K562 (cell line): Measurements from ENCODE around the gene ADCYAP1. TPM values are rescaled to one million over a fixed set of nuclear protein-coding genes. Genes with fewer than 3 reads are reported as not detected.

Experiments
- ATAC-seq: fragments of 200-7000 bp; cut with Tn5 transposase; 3 replicates; pipeline ENCODE4 v1.9.1; 2020; ENCODE audit warnings: moderate library complexity
- BruUV-seq: library from RNA; stranded (reverse); fragments of 400-500 nt; replicated peaks from 2 replicates; lab custom pipeline; 2021; lab: Mats Ljungman, UMichigan
- CTCF ChIA-PET: fragments of 300-600 bp; formaldehyde crosslinking; extraction: SDS; loops from one replicate; lab custom pipeline; 2021; ENCODE audit warnings: low intra/inter-chr PET ratio; lab: Yijun Ruan, JAX
- POLR2A ChIA-PET: fragments of 300-600, 350-650 bp; sonication (Branson Sonifier 250); formaldehyde crosslinking; extraction: SDS; loops from one replicate; lab custom pipeline; 2021; ENCODE audit warnings: antibody characterized with exemption, inconsistent platforms; lab: Yijun Ruan, JAX
- DNase-seq, 4 experiments: peaks; one replicate each; pipeline versions ENCODE4 v3.0.0 to v3.0.0-alpha.2; 2011 to 2018; ENCODE audit warnings: low spot score in 3 of 4, mixed read lengths in 3 of 4; ENCODE audit errors: extremely low read depth in 1 of 4
- FAIRE-seq: peaks from 2 replicates; lab custom pipeline; 2011; peaks lifted over from hg19 to GRCh38; lab: Jason Lieb, UNC
- H2AFZ ChIP-seq: 2 replicates; pipeline ENCODE4 v1.6.0; 2011; ENCODE audit warnings: low read depth, low read length, control low read depth, inconsistent platforms
- H3K27ac ChIP-seq: fragments of 200-600 bp; 3 replicates; pipeline ENCODE4 v1.8.0; 2011; ENCODE audit warnings: low read depth, mild to moderate bottlenecking, control low read depth, inconsistent platforms, low read length, moderate library complexity, mixed read lengths; ENCODE audit errors: extremely low read depth
- H3K27me3 ChIP-seq, 2 experiments: fragments of 300-600 bp in 1 of 2; 2 replicates in 1 of 2; 3 replicates in 1 of 2; pipeline versions ENCODE4 v1.6.0 to v1.8.0; 2011; ENCODE audit warnings: inconsistent platforms in 2 of 2, low read length in 2 of 2, mild to moderate bottlenecking in 1 of 2, mixed read lengths in 1 of 2, moderate library complexity in 1 of 2; ENCODE audit not compliant: control insufficient read depth in 2 of 2, insufficient read depth in 2 of 2
- H3K36me3 ChIP-seq: fragments of 300-600 bp; 3 replicates; pipeline ENCODE4 v1.8.0; 2011; ENCODE audit warnings: mild to moderate bottlenecking, low read length, inconsistent platforms; ENCODE audit not compliant: control insufficient read depth, insufficient read depth
- H3K4me1 ChIP-seq, 2 experiments: fragments of 200-600 bp in 1 of 2; replicated peaks in 1 of 2; 2 replicates in 1 of 2; 3 replicates in 1 of 2; pipeline versions ENCODE4 v1.5.1 to v1.8.0; 2011; ENCODE audit warnings: inconsistent platforms in 2 of 2, low read length in 2 of 2, mild to moderate bottlenecking in 1 of 2, mixed read lengths in 1 of 2, moderate library complexity in 1 of 2; ENCODE audit not compliant: control insufficient read depth in 2 of 2, insufficient read depth in 2 of 2
- H3K4me2 ChIP-seq: 2 replicates; pipeline ENCODE4 v1.6.1; 2011; ENCODE audit warnings: low read length, control low read depth, inconsistent platforms, mixed read lengths; ENCODE audit not compliant: insufficient read depth
- H3K4me3 ChIP-seq: fragments of 200-600 bp; sonication (generic), shearing (Covaris generic); 2 replicates; pipeline ENCODE4 v1.5.1; 2016; ENCODE audit warnings: control low read depth, inconsistent platforms
- H3K79me2 ChIP-seq: fragments of 200-600 bp; 3 replicates; pipeline ENCODE4 v1.8.0; 2011; ENCODE audit warnings: low read length, inconsistent platforms; ENCODE audit not compliant: control insufficient read depth, insufficient read depth
- H3K9ac ChIP-seq, 2 experiments: 2 replicates each; pipeline versions ENCODE4 v1.6.0 to v1.6.1; 2011; ENCODE audit warnings: low read depth in 2 of 2, low read length in 2 of 2, control low read depth in 1 of 2, inconsistent platforms in 1 of 2, mild to moderate bottlenecking in 1 of 2, mixed read lengths in 1 of 2; ENCODE audit not compliant: insufficient read depth in 1 of 2
- H3K9me1 ChIP-seq: one replicate; pipeline ENCODE4 v1.6.0; 2011; ENCODE audit warnings: inconsistent platforms, mild to moderate bottlenecking, low read length, moderate library complexity; ENCODE audit not compliant: control insufficient read depth, insufficient read depth
- H3K9me3 ChIP-seq: replicated peaks from 2 replicates; pipeline ENCODE4 v1.5.1; 2011; ENCODE audit warnings: low read depth, low read length, inconsistent platforms; ENCODE audit not compliant: control insufficient read depth, insufficient read depth
- H4K20me1 ChIP-seq: replicated peaks from 2 replicates; pipeline ENCODE4 v1.6.1; 2011; ENCODE audit warnings: low read length, inconsistent platforms, mixed read lengths; ENCODE audit not compliant: control insufficient read depth, insufficient read depth
- E2F5 ChIP-seq: sonication (generic); formaldehyde crosslinking; IDR thresholded peaks from 2 replicates; pipeline ENCODE4 v1.8.0; 2022; ENCODE audit warnings: mild to moderate bottlenecking, missing genetic modification reagents
- ESRRA ChIP-seq: fragments of 450-650 bp; IDR thresholded peaks from 2 replicates; pipeline ENCODE4 v1.6.1; 2014; ENCODE audit warnings: low read depth, mild to moderate bottlenecking, moderate library complexity, borderline replicate concordance
- HMBOX1 ChIP-seq: sonication (generic); IDR thresholded peaks from 2 replicates; pipeline ENCODE4 v1.6.1; 2016
- PCBP1 ChIP-seq: fragments of 200-400 bp; formaldehyde crosslinking; IDR thresholded peaks from 2 replicates; pipeline ENCODE4 v1.6.1; 2018; ENCODE audit warnings: mild to moderate bottlenecking, low read depth, low read length; ENCODE audit not compliant: poor library complexity, severe bottlenecking
- RBM39 ChIP-seq: fragments of 200-400 bp; formaldehyde crosslinking; optimal IDR thresholded peaks from 2 replicates; pipeline ENCODE3; 2018; ENCODE audit warnings: low read depth, low read length
- SAFB ChIP-seq: fragments of 200-400 bp; formaldehyde crosslinking; IDR thresholded peaks from 2 replicates; pipeline ENCODE4 v1.6.1; 2017; ENCODE audit warnings: low read depth, low read length, borderline replicate concordance
- SP2 ChIP-seq: IDR thresholded peaks from 2 replicates; pipeline ENCODE4 v1.6.1; 2011; ENCODE audit warnings: mild to moderate bottlenecking, low read depth, low read length, moderate library complexity; ENCODE audit not compliant: poor library complexity, severe bottlenecking; ENCODE audit errors: extremely low read depth
- XRCC3 ChIP-seq: fragments of 450-650 bp; IDR thresholded peaks from 2 replicates; pipeline ENCODE4 v1.6.1; 2017; ENCODE audit warnings: mild to moderate bottlenecking, moderate library complexity
- XRCC5 ChIP-seq: fragments of 200-400 bp; formaldehyde crosslinking; IDR thresholded peaks from 2 replicates; pipeline ENCODE4 v1.6.1; 2017; ENCODE audit warnings: low read depth, mild to moderate bottlenecking, low read length
- ZNF134 ChIP-seq: fragments of 250-450 bp; sonication (Bioruptor Pico); conservative IDR thresholded peaks from 2 replicates; pipeline ENCODE4 v1.4.0; 2020
- ZNF644 ChIP-seq: fragments of 200-800 bp; sonication (Bioruptor generic); IDR thresholded peaks from 2 replicates; pipeline ENCODE4 v1.6.1; 2016; ENCODE audit warnings: low read depth, missing genetic modification characterization, missing compliant biosample characterization
- WGBS: fragments of 100-300 bp; shearing (Covaris generic); methylation state at CpG from one replicate; pipeline ENCODE4 v1.1.6; 2016; ENCODE audit warnings: low coverage, mixed read lengths; ENCODE audit not compliant: insufficient coverage; ENCODE audit errors: missing lambda C conversion rate; 5-methylcytosine and 5-hydroxymethylcytosine counted together
- in situ Hi-C: fragments of 300-500 bp; cut with MboI; formaldehyde crosslinking; loops from 4 replicates; pipeline ENCODE4 v1.15.0; 2018; ENCODE audit warnings: inconsistent platforms, mixed read lengths
- intact Hi-C: fragments of 100-400 bp; cut with micrococcal nuclease; formaldehyde crosslinking; loops from 2 replicates; pipeline ENCODE4 v1.14.2; 2022
- polyA plus RNA-seq, 8 experiments: library from polyadenylated mRNA; depleted of rRNA in 4 of 8; stranded (reverse) in 5 of 8; unstranded in 3 of 8; fragments of >200 nt; fragmentation: Nextera tagmentation in 2 of 8; fragmentation: Illumina TruSeq in 1 of 8; extraction: Ambion mirVana in 2 of 8; extraction: Trizol in 1 of 8; gene quantifications; 2 replicates each; pipeline versions ENCODE4 v1.2.1 to v1.2.3, GENCODE V29; 2011 to 2014; ENCODE audit warnings: inconsistent platforms in 1 of 8, missing spikeins in 1 of 8
- total RNA-seq, 7 experiments: library from RNA; depleted of rRNA in 6 of 7; stranded (reverse); fragments of >200 nt in 6 of 7; fragmentation: Illumina TruSeq in 2 of 7; extraction: Trizol in 2 of 7; gene quantifications; 2 replicates each; pipeline versions ENCODE4 v1.2.1 to v1.2.3, GENCODE V29; 2011 to 2021; ENCODE audit warnings: low replicate concordance in 1 of 7

ADCYAP1 gene
- total and polyA plus RNA-seq, 9 of the 15 experiments (the other 6 are each of a cell fraction or from before 2014, with no cell fraction given): 0.03 TPM; not detected in 8

- TF ChIP-seq E2F5 (CRISPR knock-in tag): no peak
- TF ChIP-seq XRCC3: no peak
- TF ChIP-seq HMBOX1: peak; percentile 91
- TF ChIP-seq SP2: no peak
- TF ChIP-seq ESRRA: peak; percentile 54; the same call in 1 of the 2 replicates
Observed at GRCh38 chr18:902229-902628, 2.4 kb upstream of the ADCYAP1 start (continued).

GRCh38 chr18:903701-904100, 970 bp upstream of the ADCYAP1 start:
- in situ Hi-C loops: no loop called here
- no peak overlapping the region for H3K4me2 ChIP-seq
- no peaks in the 10 kb centered on the region for H3K9me3 ChIP-seq
- no peak overlapping the region for H2AFZ ChIP-seq
- ATAC-seq (peak; percentile 84), FAIRE-seq (peak; percentile 83), DNase-seq (peak; percentile 69 to 76 (median 72))
- POLR2A ChIA-PET: interaction anchor here (0.5 kb wide), 1 partner anchor 1753 kb away, joined by 3 read pairs; no protein-coding TSS in a partner anchor
- CTCF ChIA-PET: interaction anchor here (0.9 to 1.2 kb wide), 2 partner anchors 57 to 159 kb away, joined by 3 to 4 read pairs; no protein-coding TSS in a partner anchor
- H3K4me1 ChIP-seq: peaks cover 0 to 38% of the 10 kb centered on the region in 2 experiments; a peak in 2 of 5 replicates
- no peak overlapping the region for H3K9ac ChIP-seq
- H3K79me2 ChIP-seq: no peaks in the 10 kb centered on the region
- H3K27me3 ChIP-seq: peaks cover 38 to 53% of the 10 kb centered on the region in 2 experiments; a peak in 3 of 5 replicates
- H3K4me3 ChIP-seq: no peak overlapping the region
- H3K9me1 ChIP-seq: no peaks in the 10 kb centered on the region
- no TSS peak for BruUV-seq
- H4K20me1 ChIP-seq: no peaks in the 10 kb centered on the region
- H3K27ac ChIP-seq: no peak overlapping the region
- intact Hi-C loops: loop anchor here (2.0 kb wide), 2 partner anchors 57 to 159 kb away; no protein-coding TSS in a partner anchor
- 3% methylated on average over 11 of the region's 11 CpGs for WGBS
- no peaks in the 10 kb centered on the region for H3K36me3 ChIP-seq
- TF ChIP-seq ZNF644 (tag) (peak; percentile 92), SAFB (no peak), ZNF134 (CRISPR knock-in tag) (0 out of 2 replicates have a peak, but pooled peaks have one; percentile 9), XRCC5 (0 out of 2 replicates have a peak, but pooled peaks have one; percentile 23), PCBP1 (no peak), RBM39 (no peak)
